ENCODE measurements around the gene RNF145.
A peak's percentile ranks its signal among the peaks of the same experiment; 100 is the strongest.

Gene RNF145

DNA sequence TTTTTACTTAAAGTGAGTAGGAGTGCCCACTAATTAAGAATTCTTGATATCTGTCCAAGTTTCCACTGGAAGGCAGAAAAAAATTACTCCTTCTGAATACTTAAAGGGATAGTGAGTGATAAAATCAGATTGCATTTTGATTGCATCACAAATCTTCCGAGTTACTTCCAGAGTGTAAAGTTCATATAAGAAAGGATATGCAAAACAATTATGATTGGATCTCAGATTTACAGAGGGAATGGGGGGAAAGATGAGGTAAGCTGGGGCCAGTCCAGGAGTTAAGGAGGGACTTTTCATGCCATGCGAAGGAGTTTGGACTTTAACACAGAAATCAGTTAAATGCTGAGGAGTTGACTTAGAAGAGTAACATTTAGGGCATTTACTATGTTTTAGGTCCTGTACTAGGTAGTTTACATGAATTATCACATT is 9.3 kb upstream of the RNF145 start:
- TF ChIP-seq, protein P1, sequence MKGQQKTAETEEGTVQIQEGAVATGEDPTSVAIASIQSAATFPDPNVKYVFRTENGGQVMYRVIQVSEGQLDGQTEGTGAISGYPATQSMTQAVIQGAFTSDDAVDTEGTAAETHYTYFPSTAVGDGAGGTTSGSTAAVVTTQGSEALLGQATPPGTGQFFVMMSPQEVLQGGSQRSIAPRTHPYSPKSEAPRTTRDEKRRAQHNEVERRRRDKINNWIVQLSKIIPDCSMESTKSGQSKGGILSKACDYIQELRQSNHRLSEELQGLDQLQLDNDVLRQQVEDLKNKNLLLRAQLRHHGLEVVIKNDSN (IDR thresholded peaks at IDR 0.05), result no peak
- TF ChIP-seq, protein P2, sequence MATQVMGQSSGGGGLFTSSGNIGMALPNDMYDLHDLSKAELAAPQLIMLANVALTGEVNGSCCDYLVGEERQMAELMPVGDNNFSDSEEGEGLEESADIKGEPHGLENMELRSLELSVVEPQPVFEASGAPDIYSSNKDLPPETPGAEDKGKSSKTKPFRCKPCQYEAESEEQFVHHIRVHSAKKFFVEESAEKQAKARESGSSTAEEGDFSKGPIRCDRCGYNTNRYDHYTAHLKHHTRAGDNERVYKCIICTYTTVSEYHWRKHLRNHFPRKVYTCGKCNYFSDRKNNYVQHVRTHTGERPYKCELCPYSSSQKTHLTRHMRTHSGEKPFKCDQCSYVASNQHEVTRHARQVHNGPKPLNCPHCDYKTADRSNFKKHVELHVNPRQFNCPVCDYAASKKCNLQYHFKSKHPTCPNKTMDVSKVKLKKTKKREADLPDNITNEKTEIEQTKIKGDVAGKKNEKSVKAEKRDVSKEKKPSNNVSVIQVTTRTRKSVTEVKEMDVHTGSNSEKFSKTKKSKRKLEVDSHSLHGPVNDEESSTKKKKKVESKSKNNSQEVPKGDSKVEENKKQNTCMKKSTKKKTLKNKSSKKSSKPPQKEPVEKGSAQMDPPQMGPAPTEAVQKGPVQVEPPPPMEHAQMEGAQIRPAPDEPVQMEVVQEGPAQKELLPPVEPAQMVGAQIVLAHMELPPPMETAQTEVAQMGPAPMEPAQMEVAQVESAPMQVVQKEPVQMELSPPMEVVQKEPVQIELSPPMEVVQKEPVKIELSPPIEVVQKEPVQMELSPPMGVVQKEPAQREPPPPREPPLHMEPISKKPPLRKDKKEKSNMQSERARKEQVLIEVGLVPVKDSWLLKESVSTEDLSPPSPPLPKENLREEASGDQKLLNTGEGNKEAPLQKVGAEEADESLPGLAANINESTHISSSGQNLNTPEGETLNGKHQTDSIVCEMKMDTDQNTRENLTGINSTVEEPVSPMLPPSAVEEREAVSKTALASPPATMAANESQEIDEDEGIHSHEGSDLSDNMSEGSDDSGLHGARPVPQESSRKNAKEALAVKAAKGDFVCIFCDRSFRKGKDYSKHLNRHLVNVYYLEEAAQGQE (IDR thresholded peaks at IDR 0.05; ENCODE audit: low read depth), result no peak
- TF ChIP-seq TEAD4 (IDR thresholded peaks at IDR 0.05) (0 out of 2 replicates have a peak, but pooled peaks have one; percentile 38), CEBPB (IDR thresholded peaks at IDR 0.05) (peak; percentile 77), NFIC (IDR thresholded peaks at IDR 0.05) (peak; percentile 69; the same call in 1 of the 2 replicates), EP300 (IDR thresholded peaks at IDR 0.05; ENCODE audit: borderline replicate concordance) (peak; percentile 44), TAF1 (IDR thresholded peaks at IDR 0.05; ENCODE audit: low read depth) (no peak), FOXM1 (IDR thresholded peaks at IDR 0.05; ENCODE audit: borderline replicate concordance, low read depth) (no peak)

DNA sequence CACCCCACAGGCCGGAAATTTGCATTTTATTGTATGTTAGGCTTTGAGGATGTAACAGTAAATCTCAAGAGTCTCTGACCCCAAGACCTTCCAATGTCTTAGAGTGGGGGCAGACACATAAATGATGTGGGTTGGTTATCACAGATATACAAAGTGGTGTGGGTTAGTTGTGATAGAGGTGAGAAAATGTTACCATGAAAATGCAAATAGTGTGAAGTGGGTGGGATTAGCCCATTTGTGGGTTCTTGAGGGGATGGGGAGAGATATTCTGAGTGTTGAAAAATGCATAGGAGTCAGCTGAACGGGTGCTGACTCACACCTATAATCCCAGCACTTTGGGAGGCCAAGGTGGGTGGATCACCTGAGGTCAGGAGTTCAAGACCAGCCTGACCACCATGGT is 7.9 kb upstream of the RNF145 start:
- TF ChIP-seq CREB1 (IDR thresholded peaks at IDR 0.05; ENCODE audit: low read depth), result no peak
- TF ChIP-seq FOXM1 (IDR thresholded peaks at IDR 0.05; ENCODE audit: borderline replicate concordance, low read depth), result no peak
- no peak for TF ChIP-seq TCF12 (IDR thresholded peaks at IDR 0.05; ENCODE audit: low read depth)
- TF ChIP-seq, protein P3, sequence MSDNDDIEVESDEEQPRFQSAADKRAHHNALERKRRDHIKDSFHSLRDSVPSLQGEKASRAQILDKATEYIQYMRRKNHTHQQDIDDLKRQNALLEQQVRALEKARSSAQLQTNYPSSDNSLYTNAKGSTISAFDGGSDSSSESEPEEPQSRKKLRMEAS (IDR thresholded peaks at IDR 0.05), result no peak
- TF ChIP-seq, protein P1 (IDR thresholded peaks at IDR 0.05), result no peak
- TF ChIP-seq RAD21 (IDR thresholded peaks at IDR 0.05; ENCODE audit: low read depth), result no peak
- TF ChIP-seq EGR1 (IDR thresholded peaks at IDR 0.05), result no peak
- TF ChIP-seq TAF1 (IDR thresholded peaks at IDR 0.05; ENCODE audit: low read depth), result no peak
- no peak for TF ChIP-seq NFIC (IDR thresholded peaks at IDR 0.05)
- TF ChIP-seq YY1 (IDR thresholded peaks at IDR 0.05; ENCODE audit: low read depth), result no peak
- TF ChIP-seq TEAD4 (IDR thresholded peaks at IDR 0.05), result no peak
- TF ChIP-seq CEBPB (IDR thresholded peaks at IDR 0.05), result no peak
- TF ChIP-seq EP300 (IDR thresholded peaks at IDR 0.05; ENCODE audit: borderline replicate concordance), result no peak
- TF ChIP-seq, protein P2 (IDR thresholded peaks at IDR 0.05; ENCODE audit: low read depth), result no peak
- TF ChIP-seq ZBTB7A (IDR thresholded peaks at IDR 0.05; ENCODE audit: low read depth), result no peak

DNA sequence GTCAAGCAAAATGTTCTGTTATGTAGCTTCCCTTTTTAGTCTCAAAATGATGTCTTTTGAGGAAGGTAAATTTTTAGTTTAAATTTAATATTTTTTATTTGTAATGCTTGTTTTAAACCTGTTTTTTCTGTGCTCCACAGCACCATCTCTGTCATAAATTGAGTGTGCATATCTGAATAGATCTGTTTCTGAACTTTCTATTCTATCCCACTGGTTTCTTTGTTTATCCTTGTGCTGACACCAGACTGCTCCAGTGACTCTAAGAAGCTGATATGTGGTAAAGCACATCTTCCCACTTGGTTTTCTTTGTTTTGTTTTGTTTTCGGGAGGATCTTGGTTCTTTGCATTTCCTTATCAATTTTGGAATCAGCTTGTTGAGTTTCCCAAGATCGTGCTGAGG is 7.1 kb upstream of the RNF145 start:
- TF ChIP-seq EGR1 (IDR thresholded peaks at IDR 0.05), result no peak
- TF ChIP-seq, protein P2 (IDR thresholded peaks at IDR 0.05; ENCODE audit: low read depth), result no peak
- no peak for TF ChIP-seq FOXM1 (IDR thresholded peaks at IDR 0.05; ENCODE audit: borderline replicate concordance, low read depth)
- no peak for TF ChIP-seq CEBPB (IDR thresholded peaks at IDR 0.05)
- TF ChIP-seq, protein P1 (IDR thresholded peaks at IDR 0.05), result no peak
- no peak for TF ChIP-seq YY1 (IDR thresholded peaks at IDR 0.05; ENCODE audit: low read depth)
- TF ChIP-seq TEAD4 (IDR thresholded peaks at IDR 0.05), result no peak
- TF ChIP-seq ZBTB7A (IDR thresholded peaks at IDR 0.05; ENCODE audit: low read depth), result no peak

DNA sequence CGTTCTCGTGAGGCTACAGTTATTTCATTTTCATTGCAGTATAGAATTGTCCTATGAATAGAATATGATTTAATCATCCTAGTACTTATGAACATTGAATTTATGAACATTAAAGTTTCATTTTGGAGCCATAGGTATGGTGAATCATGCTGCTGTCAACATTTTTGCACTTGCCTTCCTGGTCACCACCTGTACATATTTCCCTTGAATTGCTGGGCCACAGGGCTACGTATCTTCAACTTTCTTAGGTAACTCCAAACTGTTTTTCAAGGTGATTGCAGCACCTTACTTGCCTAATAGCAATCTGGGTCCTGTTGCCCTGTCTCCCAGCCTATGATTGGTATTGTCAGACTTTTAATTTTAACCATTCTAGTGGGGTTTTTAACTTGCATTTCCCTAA is 6.5 kb upstream of the RNF145 start:
- TF ChIP-seq, protein P1 (IDR thresholded peaks at IDR 0.05), result no peak

All from Ishikawa (cell line).